GM19238 (cell line): Measurements from ENCODE around the gene ZNF331.

ENCODE experiments used
- DNase-seq: peaks from one replicate; pipeline ENCODE4 v3.0.0; 2011; ENCODE audit warnings: low spot score; ENCODE audit not compliant: insufficient read length

ZNF331 gene

DNA sequence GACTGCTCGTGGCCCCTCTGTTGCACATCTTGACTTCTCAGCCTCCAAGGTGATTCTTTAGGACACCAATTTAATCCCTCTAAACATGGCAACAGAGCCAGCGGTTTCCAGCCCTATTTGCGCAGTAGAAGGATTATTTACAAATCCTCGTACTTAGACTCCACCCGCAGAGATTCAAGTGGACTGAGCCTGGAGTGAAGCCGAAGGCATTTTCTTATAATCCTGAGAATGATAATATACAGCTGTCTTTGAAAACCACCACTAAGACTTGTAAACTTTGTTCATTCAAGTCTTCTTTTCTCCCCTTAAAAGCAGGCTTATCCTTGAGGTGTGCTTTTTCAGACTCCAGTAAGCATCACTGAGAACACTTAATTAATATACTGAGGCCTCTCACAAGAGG is 89.0 kb downstream of the ZNF331 start:
- DNase-seq: no peak
